Measurements from ENCODE around the gene TTC23L.
A peak's percentile ranks its signal among the peaks of the same experiment; 100 is the strongest.
"Not testable (repeated sequence)": the region's sequence is repeated elsewhere in the genome, so short reads cannot be mapped to it uniquely, and the experiment has no call there.

TTC23L gene

GRCh38 chr5:34838785-34839714 lies at the start of gene TTC23L:
Gene TTC23L (plus strand): TSS chr5:34839164. CDS start chr5:34840672, 1,508 bp downstream.
- DNase-seq (ENCODE audit: low read depth in 2 of 2), result peak; percentile 72 to 73

GRCh38 chr5:34789639-34790038 lies 49.3 kb upstream of the TTC23L start:
- no peak for DNase-seq (ENCODE audit: low read depth in 2 of 2)

- DNase-seq (ENCODE audit: low read depth in 2 of 2), result no peak
Observed at GRCh38 chr5:34790069-34790468, 48.9 kb upstream of the TTC23L start.

- no peak for DNase-seq (ENCODE audit: low read depth in 2 of 2)
Observed at GRCh38 chr5:34791761-34792244, 47.2 kb upstream of the TTC23L start.

GRCh38 chr5:34802834-34803563 lies 36.0 kb upstream of the TTC23L start:
- no peak for DNase-seq (ENCODE audit: low read depth in 2 of 2)

GRCh38 chr5:34803974-34804732 lies 34.8 kb upstream of the TTC23L start:
- no peak for DNase-seq (ENCODE audit: low read depth in 2 of 2)

GRCh38 chr5:34804913-34805312 lies 34.1 kb upstream of the TTC23L start:
- DNase-seq (ENCODE audit: low read depth in 2 of 2), result no peak

- no peak for DNase-seq (ENCODE audit: low read depth in 2 of 2)
Observed at GRCh38 chr5:34806532-34806931, 32.4 kb upstream of the TTC23L start.

GRCh38 chr5:34811706-34812105 lies 27.3 kb upstream of the TTC23L start:
- no peak for DNase-seq (ENCODE audit: low read depth in 2 of 2)

GRCh38 chr5:34813509-34813908 lies 25.5 kb upstream of the TTC23L start:
- DNase-seq (ENCODE audit: low read depth in 2 of 2), result no peak

GRCh38 chr5:34817558-34818351 lies 21.2 kb upstream of the TTC23L start:
- DNase-seq (ENCODE audit: low read depth in 2 of 2), result no peak

- DNase-seq (ENCODE audit: low read depth in 2 of 2), result no peak
Observed at GRCh38 chr5:34818717-34819116, 20.2 kb upstream of the TTC23L start.

- no peak for DNase-seq (ENCODE audit: low read depth in 2 of 2)
Observed at GRCh38 chr5:34820593-34820992, 18.4 kb upstream of the TTC23L start.

- no peak for DNase-seq (ENCODE audit: low read depth in 2 of 2)
Observed at GRCh38 chr5:34822956-34823715, 15.8 kb upstream of the TTC23L start.

- no peak for DNase-seq (ENCODE audit: low read depth in 2 of 2)
Observed at GRCh38 chr5:34826347-34826746, 12.6 kb upstream of the TTC23L start.

GRCh38 chr5:34827588-34828506 lies 11.1 kb upstream of the TTC23L start:
- DNase-seq (ENCODE audit: low read depth in 2 of 2), result no peak

GRCh38 chr5:34830827-34831226 lies 8.1 kb upstream of the TTC23L start:
- not testable (repeated sequence) for DNase-seq (ENCODE audit: low read depth in 2 of 2)

GRCh38 chr5:34831303-34831702 lies 7.7 kb upstream of the TTC23L start:
- DNase-seq (ENCODE audit: low read depth in 2 of 2), result no peak

- no peak for DNase-seq (ENCODE audit: low read depth in 2 of 2)
Observed at GRCh38 chr5:34832568-34832967, 6.4 kb upstream of the TTC23L start.

All from stimulated activated CD8-positive, alpha-beta memory T cell treated with anti-CD3 and anti-CD28 coated beads, Interleukin-7, amount 100 ng/mL, for 1 hour (primary cell).